HG03103 (cell line): Measurements from ENCODE around the gene PTPRE.

Source experiments
- ATAC-seq: cut with Tn5 transposase; IDR thresholded peaks from one replicate; pipeline ENCODE4 v1.9.1; 2021; ENCODE audit warnings: low read depth; ENCODE audit not compliant: unreplicated experiment

PTPRE gene

DNA sequence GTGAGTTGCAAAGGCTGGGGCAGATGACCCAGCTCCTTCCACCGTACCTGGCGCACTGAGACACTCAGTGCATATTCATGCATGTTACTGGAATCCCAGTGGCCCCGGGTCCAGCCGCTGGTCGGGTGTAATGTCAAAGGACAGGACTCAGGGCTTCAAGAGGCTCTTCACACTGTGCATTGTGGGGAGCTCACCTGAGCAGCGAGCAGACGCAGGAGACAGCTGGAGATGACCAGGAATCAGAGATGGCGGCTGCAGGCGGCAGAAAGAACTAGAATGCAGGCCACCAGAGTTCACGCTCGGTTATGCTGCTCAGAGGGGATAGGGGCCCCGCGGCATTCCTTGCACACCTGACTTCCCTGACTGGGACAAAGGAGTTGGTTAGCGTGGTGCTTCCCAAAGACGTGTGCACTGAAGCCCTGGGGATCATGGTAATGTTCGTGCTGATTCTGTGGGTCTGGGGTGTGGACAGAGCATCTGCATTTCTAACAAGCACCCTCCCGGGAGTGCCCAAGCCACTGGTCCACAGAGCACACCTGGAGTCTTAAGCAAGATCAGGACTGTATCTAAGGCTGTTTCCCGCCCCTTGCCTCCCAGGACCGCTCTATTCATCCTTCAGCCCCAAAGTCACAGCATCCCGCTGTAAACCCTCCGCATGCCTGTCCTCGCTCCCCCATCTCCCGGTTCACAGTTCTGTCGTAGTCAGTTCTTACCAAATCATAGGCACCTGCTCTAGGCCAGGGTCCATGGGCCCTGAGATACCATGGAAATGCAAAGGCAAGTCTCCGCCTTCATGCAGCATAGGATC lies 148.4 kb downstream of the PTPRE start:
- ATAC-seq = no peak

DNA sequence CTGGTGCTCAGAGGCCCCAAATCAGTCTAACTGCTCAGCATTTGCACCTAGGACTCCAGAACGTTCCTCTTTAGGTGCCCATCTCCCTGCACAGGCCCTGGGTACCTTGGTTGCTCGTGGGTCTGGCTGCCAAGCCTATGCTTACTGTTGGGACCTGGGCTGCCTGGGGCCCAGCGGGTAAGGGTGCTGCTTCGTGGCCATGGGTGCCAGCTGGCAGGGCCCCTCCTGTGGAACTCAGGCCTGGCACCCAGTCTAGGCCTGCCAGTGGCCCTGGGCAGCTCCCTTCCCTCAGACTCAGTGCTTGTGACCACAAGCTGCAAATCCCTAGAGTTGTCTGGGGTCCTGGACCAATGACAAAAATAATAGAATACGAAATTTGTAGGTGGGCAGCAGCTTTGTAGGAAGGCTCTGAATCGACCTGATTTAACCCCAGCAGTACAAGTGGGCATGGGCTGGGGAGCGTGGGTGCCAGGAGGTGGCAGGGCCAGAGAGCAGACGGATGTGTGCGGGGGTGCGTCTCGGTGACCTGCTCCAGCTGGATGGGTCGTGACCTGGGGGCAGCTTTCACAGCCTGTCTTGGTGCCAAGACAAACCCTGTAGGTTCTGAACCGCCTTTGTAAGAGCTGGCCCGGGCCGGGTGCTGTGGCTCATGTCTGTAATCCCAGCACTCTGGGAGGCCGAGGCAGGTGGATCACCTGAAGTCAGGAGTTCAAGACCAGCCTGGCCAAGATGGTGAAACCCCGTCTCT lies 149.6 kb downstream of the PTPRE start:
- ATAC-seq = no peak

DNA sequence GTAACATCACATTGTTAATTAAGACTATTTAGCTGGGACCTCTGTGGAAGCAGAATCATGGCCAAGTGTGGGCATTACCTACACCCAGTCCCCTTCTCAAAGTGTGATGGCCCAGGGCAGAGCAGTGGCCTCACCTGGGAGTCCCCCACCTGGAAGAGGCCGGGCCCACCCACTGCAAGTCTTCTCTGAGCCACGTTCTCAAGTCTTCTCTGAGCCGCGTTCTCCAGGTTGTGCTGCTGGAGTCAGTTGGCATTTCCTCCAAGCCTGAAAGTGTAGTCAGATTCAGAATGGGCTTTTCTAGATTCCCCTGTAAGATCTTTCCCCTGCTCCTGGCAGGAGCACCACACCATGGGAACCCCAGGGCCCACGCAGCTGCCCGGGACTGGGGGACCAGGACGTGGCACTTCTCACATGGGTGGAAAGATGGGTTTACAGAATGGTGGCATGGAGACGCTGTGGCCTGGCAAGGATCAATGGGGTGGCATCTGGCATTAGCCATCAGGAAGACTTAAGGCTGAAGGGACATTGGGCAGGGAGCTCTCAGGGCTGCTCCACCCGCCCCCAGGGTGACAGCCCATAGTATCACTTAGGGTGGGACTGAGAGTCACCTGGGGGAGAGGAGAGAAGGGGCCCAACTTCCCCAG lies 151.3 kb downstream of the PTPRE start:
- ATAC-seq = no peak

DNA sequence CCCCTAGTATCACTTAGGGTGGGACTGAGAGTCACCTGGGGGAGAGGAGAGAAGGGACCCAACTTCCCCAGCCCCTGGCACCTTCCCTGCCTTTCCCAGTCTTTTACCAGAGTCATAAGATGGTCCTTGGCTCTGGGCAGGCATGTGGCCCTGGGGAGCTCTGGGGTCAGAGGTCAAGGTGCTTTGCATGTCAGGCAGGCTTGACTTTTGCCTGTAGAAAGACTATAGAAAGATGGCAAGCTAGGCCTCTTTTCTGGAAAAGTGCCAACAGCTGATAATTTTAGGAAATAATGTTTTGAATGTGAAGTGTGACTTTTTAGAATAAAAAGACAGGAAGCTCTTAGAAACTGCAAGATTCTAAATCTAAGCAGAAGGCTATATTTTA lies 151.8 kb downstream of the PTPRE start:
- ATAC-seq = no peak

DNA sequence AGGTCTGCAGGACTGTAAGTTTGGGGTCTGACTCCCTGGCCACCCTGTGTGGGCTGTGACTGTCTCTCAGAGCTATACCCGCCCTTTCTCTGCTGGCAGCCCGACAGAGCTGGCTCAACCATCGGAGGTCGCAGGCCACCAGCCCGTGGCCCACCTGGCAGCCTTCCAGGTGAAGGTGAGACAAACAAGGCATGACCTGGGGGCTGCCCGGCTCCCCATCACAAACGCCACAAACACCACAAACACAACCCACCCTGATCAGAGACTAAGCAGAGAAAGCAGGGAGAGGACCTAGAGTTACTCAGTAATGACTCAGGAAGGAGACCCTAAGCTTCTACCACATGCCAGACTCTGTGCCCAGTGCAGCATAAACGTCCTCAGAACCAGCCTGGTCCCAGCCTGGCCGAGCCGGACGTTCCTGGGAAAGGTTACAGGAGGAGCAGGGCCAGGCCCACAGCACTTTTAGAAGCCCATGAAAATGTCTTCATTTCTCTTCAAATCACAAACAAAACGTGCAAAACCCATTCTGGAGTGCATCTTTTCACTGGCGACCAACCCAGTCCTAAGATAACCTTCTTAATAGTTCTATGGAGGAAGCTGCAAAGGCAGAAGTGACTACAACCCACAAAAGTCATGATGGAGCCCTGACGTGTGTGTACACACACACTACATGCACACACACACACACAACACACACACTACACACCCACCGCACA lies 152.5 kb downstream of the PTPRE start:
- no peak for ATAC-seq

DNA sequence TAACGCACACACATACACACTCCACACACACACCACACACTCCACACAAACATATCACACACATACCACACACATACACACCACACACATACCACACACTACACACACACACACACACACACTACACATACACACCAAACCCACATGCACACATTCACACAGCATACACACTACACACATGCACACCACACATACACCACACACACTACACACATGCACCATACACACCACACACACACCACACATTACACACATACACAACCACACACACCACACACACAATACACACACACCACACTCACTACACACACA lies 153.0 kb downstream of the PTPRE start:
- ATAC-seq = no peak

DNA sequence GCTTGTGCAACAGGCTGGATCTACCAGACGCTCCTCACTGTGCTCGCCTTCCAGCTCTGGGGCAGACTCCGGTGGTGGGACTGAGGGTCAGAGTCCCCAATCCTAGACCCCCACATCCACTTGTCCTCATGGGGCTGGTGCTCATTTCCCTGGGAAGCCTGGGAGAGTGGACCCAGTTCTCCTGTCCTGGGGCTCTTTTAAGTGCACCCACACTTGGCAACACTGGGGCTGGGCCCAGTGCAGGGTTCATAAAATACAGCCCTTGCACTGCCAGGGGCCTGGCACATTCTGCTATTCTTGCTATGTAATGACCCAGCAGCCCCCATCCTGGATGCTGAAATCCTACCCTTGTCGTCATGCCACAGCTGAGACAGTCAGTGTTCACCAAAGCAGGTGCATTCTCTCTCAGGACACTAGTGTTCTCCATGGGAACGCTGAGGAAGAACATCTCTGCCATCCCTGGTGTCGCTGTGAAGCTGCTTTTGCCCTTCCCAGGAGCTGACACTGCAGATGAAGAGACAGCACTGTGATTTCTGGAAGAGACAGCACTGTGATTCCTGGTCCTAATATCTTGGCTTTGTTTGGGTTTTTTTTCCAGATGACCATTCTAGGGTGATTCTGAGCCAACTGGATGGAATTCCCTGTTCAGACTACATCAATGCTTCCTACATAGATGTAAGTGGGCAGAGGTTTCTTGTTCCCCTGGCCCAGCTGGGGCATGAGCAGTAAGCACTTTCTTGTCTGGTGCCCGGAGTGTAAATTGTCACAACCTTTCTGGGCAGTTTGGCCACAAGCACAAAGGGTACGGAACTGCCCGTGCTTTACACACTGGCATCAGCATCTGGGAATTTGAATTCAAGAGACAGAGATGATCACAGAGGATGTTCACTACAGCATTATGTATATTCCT lies 153.7 kb downstream of the PTPRE start:
- no peak for ATAC-seq

DNA sequence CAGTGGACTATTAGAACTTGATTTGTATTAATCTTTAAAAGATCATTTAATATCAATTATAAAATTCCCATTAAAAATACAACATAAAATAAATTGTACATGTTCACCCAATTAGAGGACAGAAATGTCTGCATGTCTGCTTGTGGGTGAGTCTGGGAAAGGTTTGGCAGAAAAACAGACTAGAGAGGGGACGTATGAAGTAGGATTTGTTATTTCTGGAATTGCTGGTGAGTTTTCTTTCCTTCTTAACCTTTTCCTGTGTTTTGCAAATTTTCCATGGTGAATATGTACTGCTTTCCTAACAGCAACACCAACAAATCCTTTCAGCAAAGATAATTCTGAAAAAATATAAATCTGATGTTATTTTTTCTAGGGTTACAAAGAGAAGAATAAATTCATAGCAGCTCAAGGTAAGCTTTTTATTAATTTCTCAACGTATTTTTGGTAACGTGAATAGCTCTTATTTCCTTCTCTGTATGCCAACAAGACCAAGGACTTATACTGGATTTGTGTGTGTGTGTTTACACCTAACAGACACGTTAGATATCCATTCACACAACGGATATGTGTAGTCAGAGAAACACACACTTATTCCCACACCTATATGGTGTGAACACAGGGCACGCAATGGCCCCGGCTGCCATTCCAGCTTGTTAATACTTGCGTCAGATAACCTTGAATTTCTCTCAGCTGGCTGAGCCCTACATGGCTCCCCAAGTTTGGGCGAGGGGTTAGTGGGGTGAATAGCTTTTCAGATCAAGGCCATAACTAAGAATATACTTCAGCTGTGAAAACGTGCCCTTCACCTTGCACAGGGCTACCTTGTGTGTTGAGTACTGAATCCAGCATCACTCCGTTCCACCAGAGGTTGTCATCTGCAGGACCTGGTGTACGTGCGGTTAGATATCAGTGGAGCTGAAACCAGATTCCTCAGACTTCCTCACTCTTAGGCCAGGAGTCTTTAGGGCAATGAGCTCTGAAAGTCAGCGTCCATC lies 154.7 kb downstream of the PTPRE start:
- no peak for ATAC-seq

DNA sequence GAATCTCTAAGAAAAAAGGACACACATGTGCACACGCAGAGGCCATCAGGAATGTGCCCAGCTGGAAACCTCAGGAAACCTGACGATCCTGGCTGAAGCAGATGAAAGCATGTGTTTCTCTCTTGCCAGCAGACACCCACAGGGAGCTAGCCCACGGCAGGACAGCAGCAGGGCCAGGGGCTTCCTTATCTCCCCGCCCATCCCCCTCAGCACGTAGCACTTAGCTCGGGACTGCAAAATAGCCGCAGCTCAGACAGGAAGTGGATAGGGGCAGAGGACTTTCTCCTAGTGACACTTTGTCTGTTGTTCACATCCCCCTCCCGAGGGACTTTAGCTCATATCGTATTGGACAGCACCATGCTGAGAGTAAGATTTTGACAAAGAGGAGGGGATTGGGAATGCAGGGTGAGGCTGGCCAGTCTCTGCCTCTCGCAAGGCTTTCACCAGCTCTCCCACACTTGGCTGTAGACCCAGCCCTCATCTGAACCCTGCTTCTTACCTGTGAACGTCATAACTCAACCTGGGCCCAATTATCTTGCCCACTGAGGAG lies 155.5 kb downstream of the PTPRE start:
- ATAC-seq = no peak

DNA sequence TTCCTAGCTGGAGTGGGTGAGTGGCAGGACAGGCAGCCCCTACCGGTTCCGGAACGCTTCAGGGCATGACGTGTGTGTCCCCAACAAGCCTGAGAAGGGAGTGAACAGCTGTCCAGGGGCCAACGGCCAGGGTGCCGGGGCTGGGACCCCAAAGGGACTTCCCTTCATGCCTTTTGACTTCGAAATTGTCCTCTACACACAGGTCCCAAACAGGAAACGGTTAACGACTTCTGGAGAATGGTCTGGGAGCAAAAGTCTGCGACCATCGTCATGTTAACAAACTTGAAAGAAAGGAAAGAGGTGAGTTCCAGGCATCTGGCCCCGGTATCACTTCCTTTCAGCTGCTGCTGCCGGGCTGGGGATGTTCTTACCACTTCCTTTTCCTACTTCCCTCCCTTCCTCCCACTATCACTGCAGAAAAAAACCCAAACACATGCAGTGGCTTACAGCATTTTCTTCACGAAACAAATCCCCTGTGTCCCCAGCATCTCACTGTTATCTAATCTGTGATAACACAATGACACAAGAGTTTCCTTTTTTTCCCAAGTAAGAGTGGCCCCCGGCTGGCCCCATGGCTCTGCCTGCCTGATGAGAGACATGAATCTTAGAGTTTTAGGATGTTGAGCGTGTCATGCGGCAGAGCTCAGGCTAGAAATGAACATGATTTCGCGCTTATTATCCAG lies 156.1 kb downstream of the PTPRE start:
- peak; percentile 45 for ATAC-seq

DNA sequence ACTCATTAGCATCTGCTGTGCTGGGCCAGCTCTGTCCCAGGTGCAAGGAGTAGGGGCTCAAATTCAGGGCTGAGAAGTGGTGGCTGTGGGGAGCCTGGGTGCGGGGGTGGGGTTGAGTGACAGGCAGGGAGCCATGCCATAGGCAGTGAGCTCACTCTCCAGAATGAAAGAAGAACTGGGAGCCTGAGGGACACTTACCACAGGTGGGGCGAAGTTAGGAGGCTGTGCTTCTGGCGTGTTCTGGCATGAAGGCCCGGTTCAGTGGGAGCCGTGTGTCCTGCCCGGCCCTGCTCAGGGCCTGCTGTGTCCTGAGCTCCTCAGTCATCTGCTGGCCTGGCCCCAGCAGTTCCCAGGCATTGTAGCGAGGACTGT lies 156.8 kb downstream of the PTPRE start:
- no peak for ATAC-seq

DNA sequence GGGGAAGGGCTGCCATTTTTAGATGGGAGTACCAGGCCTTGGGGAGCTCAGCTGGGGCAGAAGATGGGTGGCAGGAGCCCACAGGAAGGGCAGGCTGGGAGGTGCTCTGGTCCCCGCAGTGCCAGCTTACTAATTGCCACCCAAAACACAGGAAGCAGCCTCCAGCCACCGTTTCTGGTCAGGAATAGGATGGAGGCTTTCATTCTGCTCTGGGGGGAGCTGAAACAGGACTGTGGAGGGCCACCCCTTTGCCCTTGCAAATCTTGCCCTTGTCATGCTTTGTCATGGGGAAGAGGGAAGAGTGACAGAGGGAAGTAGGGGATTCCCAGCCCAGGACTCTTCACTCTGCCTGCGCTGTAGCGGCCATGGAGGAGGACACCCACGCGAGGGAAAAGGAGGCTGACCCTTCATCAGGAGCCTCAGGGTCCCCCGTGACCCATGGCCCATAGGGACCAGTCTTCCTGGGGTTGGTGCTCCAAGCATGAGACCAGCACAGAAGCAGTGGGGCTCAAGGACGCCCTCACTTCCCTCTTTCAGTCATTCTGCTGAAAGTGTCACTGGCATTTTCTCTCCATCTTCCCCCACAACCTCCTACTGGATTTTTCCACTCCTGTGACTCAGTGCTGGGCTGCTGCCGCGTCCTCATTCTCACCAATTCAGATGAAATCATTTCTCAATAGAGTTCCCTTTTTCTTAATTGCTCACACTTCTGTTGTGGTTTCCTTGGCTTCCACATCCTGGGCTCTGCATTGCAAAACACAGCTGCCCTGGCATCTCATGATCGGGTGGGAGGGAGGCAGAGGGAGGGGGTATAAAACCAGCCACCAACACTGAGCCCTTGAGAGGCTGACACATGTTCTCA lies 157.4 kb downstream of the PTPRE start:
- peak; percentile 41 for ATAC-seq

DNA sequence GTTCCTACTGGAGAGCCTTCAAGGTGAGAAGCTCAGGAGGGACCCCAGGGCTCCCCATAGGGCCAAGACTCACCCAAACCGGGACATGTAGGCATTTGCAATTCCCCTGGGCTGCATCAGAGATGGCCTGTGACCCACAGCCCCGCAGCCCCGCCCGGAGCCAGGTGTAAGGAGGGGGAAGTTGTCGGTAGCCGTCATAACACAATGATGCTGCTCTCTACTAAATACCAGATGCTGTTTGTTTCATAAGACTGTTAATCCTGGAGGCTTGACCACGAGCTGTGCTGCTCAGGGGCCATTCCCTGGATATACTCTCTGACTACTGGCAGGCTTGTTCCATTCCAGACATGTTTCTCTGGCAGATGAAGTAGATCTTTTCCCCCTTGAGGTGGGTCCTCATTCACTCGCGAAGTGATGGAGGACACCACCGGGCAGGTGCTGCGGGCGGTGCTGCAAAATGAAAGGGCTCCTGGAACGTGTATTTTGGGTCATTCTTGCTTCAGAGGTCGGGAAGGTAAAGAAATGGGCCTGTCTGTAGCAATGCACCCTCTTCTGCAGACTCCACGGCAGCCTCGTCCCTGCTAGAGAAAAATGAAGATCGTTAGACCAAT lies 158.2 kb downstream of the PTPRE start:
- peak; percentile 36 for ATAC-seq

DNA sequence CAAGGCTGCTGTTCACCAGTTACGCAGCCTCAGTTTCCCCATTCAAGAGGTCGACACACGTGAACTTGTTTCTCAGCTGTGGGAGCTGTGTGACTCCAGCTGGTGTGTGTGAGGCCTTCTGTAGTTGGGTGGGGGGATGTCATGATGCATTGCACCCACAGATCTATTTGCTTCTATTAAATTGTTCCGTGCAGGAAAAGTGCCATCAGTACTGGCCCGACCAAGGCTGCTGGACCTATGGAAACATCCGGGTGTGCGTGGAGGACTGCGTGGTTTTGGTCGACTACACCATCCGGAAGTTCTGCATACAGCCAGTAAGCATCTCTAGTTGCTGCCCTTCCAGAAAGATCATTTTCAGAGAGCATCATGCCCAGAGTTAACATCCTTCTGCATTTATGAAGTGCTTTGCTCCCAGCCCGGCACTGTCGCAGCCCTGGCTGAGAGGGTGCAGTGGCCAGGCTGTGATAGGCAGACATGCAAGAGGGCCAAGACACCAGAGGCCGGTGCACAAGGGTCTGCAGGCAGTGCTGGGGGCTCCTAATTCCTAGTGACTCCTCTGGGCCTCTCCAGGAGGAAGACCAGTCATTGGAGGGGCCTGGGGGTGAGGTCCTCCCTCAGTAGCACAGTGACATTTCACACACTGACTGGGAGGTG lies 159.1 kb downstream of the PTPRE start:
- no peak for ATAC-seq

DNA sequence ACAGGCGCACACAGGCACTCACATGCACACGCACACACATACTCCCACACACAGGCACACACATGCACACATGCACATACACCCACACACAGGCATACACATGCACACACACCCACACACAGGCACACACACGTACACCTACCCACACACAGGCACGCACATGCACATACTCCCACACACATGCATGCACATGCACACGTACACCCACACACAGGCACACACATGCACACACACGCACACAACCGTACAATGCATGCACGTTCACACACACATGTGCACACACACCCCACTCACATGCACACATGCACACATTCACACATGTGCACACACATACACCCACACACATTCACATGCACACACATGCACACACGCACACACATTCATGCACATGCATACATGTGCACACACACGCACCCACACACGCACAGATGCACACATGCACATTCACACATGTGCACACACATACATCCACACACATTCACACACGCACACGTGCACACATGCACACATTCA lies 160.0 kb downstream of the PTPRE start:
- no peak for ATAC-seq
